OCI-LY3 (cell line): ENCODE data around the gene DTNA.
"Not testable (repeated sequence)": the region's sequence is repeated elsewhere in the genome, so short reads cannot be mapped to it uniquely, and the experiment has no call there.

Experiments
- CTCF ChIP-seq: fragments of 200-600, 300-600 bp; sonication (generic); IDR thresholded peaks from 2 replicates; pipeline ENCODE4 v1.5.1; 2014; ENCODE audit warnings: antibody characterized with exemption, low read length, low read depth
- EZH2phosphoT487 ChIP-seq: fragments of 200-600 bp; shearing (Covaris generic); IDR thresholded peaks from 2 replicates; pipeline ENCODE4 v1.6.1; 2018; ENCODE audit warnings: antibody characterized with exemption, mixed run types, low read depth

- not testable (repeated sequence) for TF ChIP-seq CTCF, EZH2phosphoT487
Observed at GRCh38 chr18:34734526-34734925, 24.4 kb downstream of the DTNA start.
